Measurements from ENCODE around the gene BEX2. TPM values are rescaled to one million over a fixed set of nuclear protein-coding genes. Genes with fewer than 3 reads are reported as not detected.

The BEX2 gene
- total RNA-seq, 2 donors from 2014 or later = 23.6 to 32.3 TPM

- no peaks in the 10 kb centered on the region for H3K4me1 ChIP-seq (ENCODE audit: control insufficient read depth, insufficient read depth, low read length)
- Mint-ChIP-seq H3K27ac (no peak overlapping the region), H3K27me3 (ENCODE audit: insufficient read depth) (peaks cover 17% of the 10 kb centered on the region), H3K4me1 (peaks cover 21% of the 10 kb centered on the region), H3K4me3 (peak overlapping the region; percentile 49), H3K9me3 (peaks cover 10% of the 10 kb centered on the region), H3K36me3 (ENCODE audit: low read depth) (no peaks in the 10 kb centered on the region)
- no peaks in the 10 kb centered on the region for H3K9me3 ChIP-seq (ENCODE audit: control insufficient read depth, low read length)
- no peaks in the 10 kb centered on the region for H3K27me3 ChIP-seq (ENCODE audit: control insufficient read depth, insufficient read depth, low read length, poor library complexity, severe bottlenecking)
- H3K9ac ChIP-seq (ENCODE audit: extremely low read depth, low read length, poor library complexity, severe bottlenecking) = no peak overlapping the region
- no peak overlapping the region for H3K4me3 ChIP-seq (ENCODE audit: low read length)
- no peaks in the 10 kb centered on the region for H3K36me3 ChIP-seq (ENCODE audit: control insufficient read depth, insufficient read depth, low read length)
- DNase-seq = peak; percentile 80
- peak; percentile 27 for TF ChIP-seq CTCF (conservative IDR thresholded peaks at IDR 0.05)
- H3K27ac ChIP-seq (ENCODE audit: low read depth, low read length) = no peak overlapping the region
- WGBS, 2 experiments (ENCODE audit: insufficient coverage in 1 of 2, insufficient read length in 1 of 2) = 86% methylated on average over 8 to 29 of the region's 29 CpGs
Measured at GRCh38 chrX:103347682-103348397, 37.0 kb upstream of the BEX2 start.

GRCh38 chrX:103344606-103345005 lies 33.8 kb upstream of the BEX2 start:
- no peak overlapping the region for H3K4me3 Mint-ChIP-seq
- DNase-seq = no peak

GRCh38 chrX:103343105-103343504 lies 32.3 kb upstream of the BEX2 start:
- Mint-ChIP-seq H3K36me3 (ENCODE audit: low read depth) (no peaks in the 10 kb centered on the region), H3K9me3 (peaks cover 2% of the 10 kb centered on the region), H3K27ac (no peak overlapping the region), H3K27me3 (ENCODE audit: insufficient read depth) (peaks cover 7% of the 10 kb centered on the region), H3K4me3 (no peak overlapping the region), H3K4me1 (peaks cover 17% of the 10 kb centered on the region)
- H3K27me3 ChIP-seq (ENCODE audit: control insufficient read depth, insufficient read depth, low read length, poor library complexity, severe bottlenecking) = no peaks in the 10 kb centered on the region
- H3K9me3 ChIP-seq (ENCODE audit: control insufficient read depth, low read length) = no peaks in the 10 kb centered on the region
- peak; percentile 74 for DNase-seq
- H3K4me1 ChIP-seq (ENCODE audit: control insufficient read depth, insufficient read depth, low read length) = no peaks in the 10 kb centered on the region
- no peak overlapping the region for H3K27ac ChIP-seq (ENCODE audit: low read depth, low read length)
- no peak overlapping the region for H3K4me3 ChIP-seq (ENCODE audit: low read length)
- H3K36me3 ChIP-seq (ENCODE audit: control insufficient read depth, insufficient read depth, low read length) = no peaks in the 10 kb centered on the region
- TF ChIP-seq CTCF (conservative IDR thresholded peaks at IDR 0.05) = peak; percentile 81
- no peak overlapping the region for H3K9ac ChIP-seq (ENCODE audit: extremely low read depth, low read length, poor library complexity, severe bottlenecking)
- 46% methylated on average over 1 of the region's 2 CpGs; no CpG with 5 or more reads in 1 of the 2 experiments for WGBS, 2 experiments (ENCODE audit: insufficient coverage in 1 of 2, insufficient read length in 1 of 2)

More at GRCh38 chrX:103344606-103345005, 33.8 kb upstream of the BEX2 start:
- TF ChIP-seq CTCF (conservative IDR thresholded peaks at IDR 0.05) = no peak
- H3K27me3 Mint-ChIP-seq (ENCODE audit: insufficient read depth) = peaks cover 17% of the 10 kb centered on the region
- H3K36me3 ChIP-seq (ENCODE audit: control insufficient read depth, insufficient read depth, low read length) = no peaks in the 10 kb centered on the region
- no peak overlapping the region for H3K9ac ChIP-seq (ENCODE audit: extremely low read depth, low read length, poor library complexity, severe bottlenecking)
- H3K27ac ChIP-seq (ENCODE audit: low read depth, low read length) = no peak overlapping the region
- no peaks in the 10 kb centered on the region for H3K27me3 ChIP-seq (ENCODE audit: control insufficient read depth, insufficient read depth, low read length, poor library complexity, severe bottlenecking)
- H3K4me1 Mint-ChIP-seq = peaks cover 15% of the 10 kb centered on the region
- no peak overlapping the region for H3K27ac Mint-ChIP-seq
- no peaks in the 10 kb centered on the region for H3K9me3 ChIP-seq (ENCODE audit: control insufficient read depth, low read length)
- no peaks in the 10 kb centered on the region for H3K4me1 ChIP-seq (ENCODE audit: control insufficient read depth, insufficient read depth, low read length)
- no peaks in the 10 kb centered on the region for H3K36me3 Mint-ChIP-seq (ENCODE audit: low read depth)
- H3K4me3 ChIP-seq (ENCODE audit: low read length) = peak overlapping the region; percentile 18
- peaks cover 8% of the 10 kb centered on the region for H3K9me3 Mint-ChIP-seq
- 100% methylated on average over 1 of the region's 2 CpGs; no CpG with 5 or more reads in 1 of the 2 experiments for WGBS, 2 experiments (ENCODE audit: insufficient coverage in 1 of 2, insufficient read length in 1 of 2)

All from endodermal cell (in vitro differentiated cells).